GM12878 (cell line): ENCODE results near the gene EEF1AKMT3. TPM values are rescaled to one million over a fixed set of nuclear protein-coding genes. Genes with fewer than 3 reads are reported as not detected.

Experiments used
- ATAC-seq: fragments of 200-7000 bp; cut with Tn5 transposase; 3 replicates; pipeline ENCODE4 v1.9.1; 2020; ENCODE audit warnings: mild to moderate bottlenecking, moderate library complexity
- BruUV-seq: library from RNA; stranded (reverse); fragments of 400-500 nt; replicated peaks from 2 replicates; lab custom pipeline; 2021; lab: Mats Ljungman, UMichigan
- CTCF ChIA-PET: fragments of 300-600 bp; sonication (Branson Sonifier 250); formaldehyde crosslinking; extraction: SDS; loops from one replicate; lab custom pipeline; 2021; ENCODE audit warnings: inconsistent platforms; lab: Yijun Ruan, JAX
- POLR2A ChIA-PET: fragments of 350-600 bp; formaldehyde crosslinking; extraction: SDS; loops from one replicate; lab custom pipeline; 2021; ENCODE audit warnings: inconsistent platforms; lab: Charles Lee
- RAD21 ChIA-PET: fragments of 300-600 bp; sonication (Branson Sonifier 250); formaldehyde crosslinking; loops from one replicate; lab custom pipeline; 2023; ENCODE audit warnings: antibody characterized with exemption; ENCODE audit not compliant: unreplicated experiment; lab: Charles Lee
- SMC1A ChIA-PET: fragments of 300-600 bp; sonication (Branson Sonifier 250); formaldehyde crosslinking; loops from one replicate; lab custom pipeline; 2023; ENCODE audit not compliant: unreplicated experiment, uncharacterized antibody; lab: Charles Lee
- DNase-seq: peaks from one replicate; pipeline ENCODE4 v3.0.0-alpha.2; 2011; ENCODE audit warnings: low read depth, low spot score
- FAIRE-seq: peaks from 3 replicates; lab custom pipeline; 2011; peaks lifted over from hg19 to GRCh38; lab: Jason Lieb, UNC
- H2AFZ ChIP-seq: 2 replicates; pipeline ENCODE4 v1.6.0; 2011; ENCODE audit warnings: low read depth, low read length, control low read depth; ENCODE audit not compliant: control insufficient read depth
- H3K27ac ChIP-seq: 2 replicates; pipeline ENCODE4 v1.5.1; 2011; ENCODE audit warnings: control low read depth; ENCODE audit not compliant: control insufficient read depth, insufficient read depth
- H3K27me3 ChIP-seq, 2 experiments: replicated peaks in 1 of 2; 2 replicates each; pipeline versions ENCODE4 v1.6.0 to v1.6.1; 2011; ENCODE audit warnings: low read length in 1 of 2; ENCODE audit not compliant: control insufficient read depth in 2 of 2, insufficient read depth in 2 of 2
- H3K36me3 ChIP-seq, 2 experiments: 2 replicates each; pipeline ENCODE4 v1.5.1; 2011; ENCODE audit warnings: low read length in 1 of 2; ENCODE audit not compliant: control insufficient read depth in 2 of 2, insufficient read depth in 2 of 2
- H3K4me1 ChIP-seq: 2 replicates; pipeline ENCODE4 v1.6.1; 2011; ENCODE audit warnings: mild to moderate bottlenecking, low read length, moderate library complexity, mixed read lengths; ENCODE audit not compliant: control insufficient read depth, insufficient read depth
- H3K4me2 ChIP-seq: 2 replicates; pipeline ENCODE4 v1.6.0; 2011; ENCODE audit warnings: control low read depth; ENCODE audit not compliant: control insufficient read depth, insufficient read depth
- H3K4me3 ChIP-seq: fragments of 200-600 bp; sonication (generic); 2 replicates; pipeline ENCODE4 v1.5.1; 2016
- H3K79me2 ChIP-seq: 2 replicates; pipeline ENCODE4 v1.6.0; 2011; ENCODE audit warnings: low read length; ENCODE audit not compliant: control insufficient read depth, insufficient read depth
- H3K9ac ChIP-seq: 2 replicates; pipeline ENCODE4 v1.8.0; 2011; ENCODE audit warnings: low read length, control low read depth, mixed read lengths; ENCODE audit not compliant: control insufficient read depth, insufficient read depth
- H3K9me3 ChIP-seq: replicated peaks from 3 replicates; pipeline ENCODE4 v1.5.1; 2011; ENCODE audit warnings: mild to moderate bottlenecking, low read length; ENCODE audit not compliant: control insufficient read depth, insufficient read depth
- H4K20me1 ChIP-seq: 2 replicates; pipeline ENCODE4 v1.6.0; 2011; ENCODE audit not compliant: control insufficient read depth, insufficient read depth
- DPF2 ChIP-seq: fragments of 450-650 bp; IDR thresholded peaks from 2 replicates; pipeline ENCODE4 v1.6.1; 2017; ENCODE audit warnings: mild to moderate bottlenecking
- E4F1 ChIP-seq: fragments of 450-650 bp; IDR thresholded peaks from 2 replicates; pipeline ENCODE4 v1.6.1; 2018; ENCODE audit warnings: borderline replicate concordance, mild to moderate bottlenecking; ENCODE audit not compliant: partially characterized antibody
- HDAC6 ChIP-seq: fragments of 200-600 bp; sonication (generic); IDR thresholded peaks from one replicate; pipeline ENCODE4 v1.8.0; 2017; ENCODE audit warnings: antibody characterized with exemption; ENCODE audit not compliant: unreplicated experiment
- SMAD1 ChIP-seq: fragments of 450-650 bp; IDR thresholded peaks from 2 replicates; pipeline ENCODE4 v1.6.1; 2018; ENCODE audit warnings: mild to moderate bottlenecking, low read depth; ENCODE audit not compliant: partially characterized antibody
- USF2 ChIP-seq: IDR thresholded peaks from 2 replicates; pipeline ENCODE4 v1.6.1; 2011; ENCODE audit warnings: low read depth, low read length, improper control_type of control experiment, borderline replicate concordance
- YBX1 ChIP-seq: fragments of 450-650 bp; IDR thresholded peaks from 2 replicates; pipeline ENCODE4 v1.6.1; 2016; ENCODE audit warnings: antibody characterized with exemption
- WGBS: methylation state at CpG from one replicate; pipeline ENCODE4 v1.1.6; 2016; ENCODE audit warnings: low lambda C conversion rate; ENCODE audit not compliant: insufficient replicate concordance, insufficient coverage; ENCODE audit errors: missing lambda C conversion rate; 5-methylcytosine and 5-hydroxymethylcytosine counted together
- in situ Hi-C: fragments of 300-500 bp; cut with MboI; formaldehyde crosslinking; loops from 9 replicates; pipeline ENCODE4 v1.14.3; 2018; ENCODE audit warnings: mixed read lengths
- intact Hi-C: fragments of 100-400 bp; cut with micrococcal nuclease; formaldehyde crosslinking; loops from one replicate; pipeline ENCODE4 v1.14.2; 2022; ENCODE audit not compliant: unreplicated experiment
- polyA plus RNA-seq, 11 experiments: library from polyadenylated mRNA; depleted of rRNA in 4 of 11; unstranded in 6 of 11; stranded (reverse) in 5 of 11; fragments of >200 nt; fragmentation: Nextera tagmentation in 4 of 11; fragmentation: Illumina TruSeq in 1 of 11; extraction: Ambion mirVana in 4 of 11; extraction: Trizol in 1 of 11; gene quantifications; 1 replicate in 1 of 11; 2 replicates in 10 of 11; pipeline versions ENCODE4 v1.2.1 to v1.2.3, GENCODE V29; 2011 to 2016; ENCODE audit warnings: inconsistent platforms in 2 of 11, missing spikeins in 2 of 11, low read depth in 1 of 11
- total RNA-seq, 4 experiments: library from RNA; depleted of rRNA in 3 of 4; stranded (reverse); fragments of >200 nt in 3 of 4; fragmentation: Illumina TruSeq in 1 of 4; extraction: Trizol in 1 of 4; gene quantifications; 2 replicates each; pipeline versions ENCODE4 v1.2.1 to v1.2.3, GENCODE V29; 2013 to 2021

The EEF1AKMT3 gene
- total and polyA plus RNA-seq, 10 of the 15 experiments (the other 5 are each of a cell fraction or from before 2014, with no cell fraction given) = 1.2 to 8.2 (median 3.5) TPM

- FAIRE-seq (no peak), DNase-seq (no peak), ATAC-seq (no peak; the same call in 1 of the 3 replicates)
- intact Hi-C loops (loop anchor here (1.0 kb wide), 1 partner anchor 123 kb away; no protein-coding TSS in a partner anchor), in situ Hi-C loops (no loop called here)
- ChIA-PET RAD21 (interaction anchor here (1.0 kb wide), 1 partner anchor 10 kb away, joined by 4 read pairs; the partner anchor contains the start of genes EEF1AKMT3 and METTL1), SMC1A (interaction anchor here (1.0 to 2.3 kb wide), 6 partner anchors 26 to 323 kb away, joined by 3 to 6 read pairs (median 3); partner anchors contain the start of genes GLI1 and TSPAN31), CTCF (interaction anchor here (1.0 to 2.7 kb wide), 19 partner anchors 8 to 158 kb away, joined by 3 to 16 read pairs (median 6); partner anchors contain the start of genes EEF1AKMT3 and METTL1), POLR2A (interaction anchor here (1.5 kb wide), 1 partner anchor 117 kb away, joined by 3 read pairs; no protein-coding TSS in a partner anchor)
- H3K9ac ChIP-seq = no peak overlapping the region
- peak overlapping the region; percentile 22; the same call in 1 of the 2 replicates for H3K27ac ChIP-seq
- no peaks in the 10 kb centered on the region for H3K27me3 ChIP-seq
- TF ChIP-seq YBX1 = no peak
- no peak for TF ChIP-seq USF2
- no peak for TF ChIP-seq E4F1
- TF ChIP-seq HDAC6 = no peak
- TF ChIP-seq SMAD1 = no peak
- TF ChIP-seq DPF2 = 0 out of 2 replicates have a peak, but pooled peaks have one; percentile 10
- peak overlapping the region; percentile 98; the same call in 1 of the 2 replicates for H3K4me3 ChIP-seq
- BruUV-seq = no TSS peak
- H3K9me3 ChIP-seq = no peaks in the 10 kb centered on the region
- H3K79me2 ChIP-seq = peaks cover 15% of the 10 kb centered on the region
- peaks cover 0 to 12% of the 10 kb centered on the region in 2 experiments; a peak in 3 of 4 replicates for H3K36me3 ChIP-seq
- 13% methylated on average over 4 of the region's 4 CpGs for WGBS
- peaks cover 8% of the 10 kb centered on the region; the same call in 1 of the 2 replicates for H3K4me1 ChIP-seq
- peak overlapping the region; percentile 67 for H2AFZ ChIP-seq
- H3K4me2 ChIP-seq = peak overlapping the region; percentile 46; the same call in 1 of the 2 replicates
- no peaks in the 10 kb centered on the region for H4K20me1 ChIP-seq
Measured at GRCh38 chr12:57782243-57782607, 9.8 kb downstream of the EEF1AKMT3 start.
